SH-SY5Y (cell line): Measurements from ENCODE around the gene UPK1B.

Source experiments
- GATA2 ChIP-seq: IDR thresholded peaks from 2 replicates; pipeline ENCODE4 v1.6.1; 2011; ENCODE audit warnings: mild to moderate bottlenecking, low read depth, low read length
- GATA3 ChIP-seq: IDR thresholded peaks from 2 replicates; pipeline ENCODE4 v1.6.1; 2011; ENCODE audit warnings: low read depth, mild to moderate bottlenecking, low read length, moderate library complexity

UPK1B gene

GRCh38 chr3:119173325-119173724 is at the start of gene UPK1B:
Gene UPK1B, plus strand, starts transcription at chr3:119173598. Its CDS starts 13,144 bp downstream, at chr3:119186742.
- TF ChIP-seq GATA2 = no peak
- no peak for TF ChIP-seq GATA3

GRCh38 chr3:119125342-119125741 is 48.1 kb upstream of the UPK1B start:
- TF ChIP-seq GATA3 (no peak), GATA2 (no peak)

- TF ChIP-seq GATA2 (no peak), GATA3 (no peak)
Observed at GRCh38 chr3:119125742-119126504, 47.5 kb upstream of the UPK1B start.

- TF ChIP-seq GATA2 = no peak
- TF ChIP-seq GATA3 = no peak
Observed at GRCh38 chr3:119140466-119140865, 32.9 kb upstream of the UPK1B start.

GRCh38 chr3:119145128-119145499 is 28.3 kb upstream of the UPK1B start:
- TF ChIP-seq GATA2 (no peak), GATA3 (no peak)

- TF ChIP-seq GATA2 (no peak), GATA3 (no peak)
Observed at GRCh38 chr3:119145500-119146167, 27.8 kb upstream of the UPK1B start, which contains the start of gene TEX55. Gene TEX55, plus strand, starts transcription at chr3:119146165. Its CDS starts 25 bp downstream, at chr3:119146190.

GRCh38 chr3:119146578-119147375 is 26.6 kb upstream of the UPK1B start:
- no peak for TF ChIP-seq GATA2
- no peak for TF ChIP-seq GATA3

GRCh38 chr3:119147494-119147893 is 25.9 kb upstream of the UPK1B start:
- TF ChIP-seq GATA2 = no peak
- TF ChIP-seq GATA3 = no peak

GRCh38 chr3:119148493-119149180 is 24.8 kb upstream of the UPK1B start:
- TF ChIP-seq GATA3 = no peak
- no peak for TF ChIP-seq GATA2

GRCh38 chr3:119149484-119149883 is 23.9 kb upstream of the UPK1B start:
- TF ChIP-seq GATA2 (no peak), GATA3 (no peak)

- no peak for TF ChIP-seq GATA3
- TF ChIP-seq GATA2 = no peak
Observed at GRCh38 chr3:119156868-119157267, 16.5 kb upstream of the UPK1B start.

- TF ChIP-seq GATA2 = no peak
- no peak for TF ChIP-seq GATA3
Observed at GRCh38 chr3:119157971-119158370, 15.4 kb upstream of the UPK1B start.

GRCh38 chr3:119160361-119160760 is 13.0 kb upstream of the UPK1B start:
- TF ChIP-seq GATA3 (no peak), GATA2 (no peak)

GRCh38 chr3:119160815-119161214 is 12.6 kb upstream of the UPK1B start:
- TF ChIP-seq GATA3 = no peak
- TF ChIP-seq GATA2 = no peak
